Activated T-cell treated with anti-CD3 and anti-CD28 coated beads, Interleukin-2, amount 50 U/mL, for 72 hours (primary cell): ENCODE data around the gene CSNK1A1. TPM values are rescaled to one million over a fixed set of nuclear protein-coding genes. Genes with fewer than 3 reads are reported as not detected.
A peak's percentile ranks its signal among the peaks of the same experiment; 100 is the strongest.
"Not testable (repeated sequence)": the region's sequence is repeated elsewhere in the genome, so short reads cannot be mapped to it uniquely, and the experiment has no call there.

Source experiments
- ATAC-seq, 2 donors: fragments of 150-1000 bp; cut with Tn5 transposase; replicated peaks in 1 of 2; 2 replicates each; pipeline ENCODE4 v1.10.0; 2021; ENCODE audit warnings: moderate library complexity in 2 of 2, mild to moderate bottlenecking in 1 of 2
- DNase-seq, 2 donors: peaks; one replicate each; pipeline ENCODE4 v3.0.0; 2021 to 2022; ENCODE audit warnings: mixed read lengths in 1 of 2
- H3K27ac Mint-ChIP-seq: one replicate; pipeline ENCODE4 v1.8.0; 2022; ENCODE audit warnings: mild to moderate bottlenecking, moderate library complexity, mixed read lengths
- H3K27me3 Mint-ChIP-seq: one replicate; pipeline ENCODE4 v1.8.0; 2022; ENCODE audit warnings: low read depth, mixed read lengths
- H3K36me3 Mint-ChIP-seq, 2 donors: one replicate each; pipeline ENCODE4 v1.8.0; 2022; ENCODE audit warnings: mixed read lengths in 2 of 2, mild to moderate bottlenecking in 1 of 2; ENCODE audit not compliant: insufficient read depth in 2 of 2
- H3K4me1 Mint-ChIP-seq: one replicate; pipeline ENCODE4 v1.8.0; 2022; ENCODE audit warnings: low read depth, mixed read lengths
- H3K4me3 Mint-ChIP-seq, 2 donors: one replicate each; pipeline ENCODE4 v1.8.0; 2022; ENCODE audit warnings: mild to moderate bottlenecking in 2 of 2, mixed read lengths in 2 of 2, moderate library complexity in 2 of 2
- H3K9me3 Mint-ChIP-seq, 2 donors: one replicate each; pipeline ENCODE4 v1.8.0; 2022; ENCODE audit warnings: mixed read lengths in 2 of 2
- total RNA-seq, 2 donors: library from RNA; stranded (reverse); gene quantifications; one replicate each; pipeline ENCODE4 v1.2.3, GENCODE V29; 2022

Gene CSNK1A1
- total RNA-seq, 2 donors from 2014 or later, result 176 to 209 TPM

DNA sequence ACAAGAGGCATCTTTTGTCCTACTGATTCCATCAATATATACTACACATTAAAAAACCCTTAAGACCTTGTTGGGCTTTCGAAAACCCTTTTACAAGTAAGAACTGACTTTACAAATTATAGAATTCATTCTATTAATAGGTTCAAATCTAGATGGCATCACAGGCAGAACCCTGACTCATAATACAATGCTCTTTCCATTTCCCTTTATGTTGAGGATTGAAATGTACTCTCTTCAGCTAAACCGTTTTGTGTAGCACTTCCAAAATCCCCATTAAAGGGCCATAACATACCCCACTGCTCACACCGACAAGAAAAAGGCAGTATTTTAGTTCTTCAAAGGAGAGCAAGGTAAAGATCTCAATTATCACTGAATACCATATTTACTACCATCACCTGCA lies 11.2 kb downstream of the CSNK1A1 start:
- no peaks in the 10 kb centered on the region for H3K27me3 Mint-ChIP-seq
- peaks cover 63% of the 10 kb centered on the region for H3K4me1 Mint-ChIP-seq
- H3K36me3 Mint-ChIP-seq, result peaks cover 8 to 38% of the 10 kb centered on the region in 2 donors
- DNase-seq (no peak), ATAC-seq (no peak)
- H3K4me3 Mint-ChIP-seq, result peak overlapping the region; percentile 46 to 47
- no peaks in the 10 kb centered on the region for H3K9me3 Mint-ChIP-seq
- H3K27ac Mint-ChIP-seq, result peak overlapping the region; percentile 24

DNA sequence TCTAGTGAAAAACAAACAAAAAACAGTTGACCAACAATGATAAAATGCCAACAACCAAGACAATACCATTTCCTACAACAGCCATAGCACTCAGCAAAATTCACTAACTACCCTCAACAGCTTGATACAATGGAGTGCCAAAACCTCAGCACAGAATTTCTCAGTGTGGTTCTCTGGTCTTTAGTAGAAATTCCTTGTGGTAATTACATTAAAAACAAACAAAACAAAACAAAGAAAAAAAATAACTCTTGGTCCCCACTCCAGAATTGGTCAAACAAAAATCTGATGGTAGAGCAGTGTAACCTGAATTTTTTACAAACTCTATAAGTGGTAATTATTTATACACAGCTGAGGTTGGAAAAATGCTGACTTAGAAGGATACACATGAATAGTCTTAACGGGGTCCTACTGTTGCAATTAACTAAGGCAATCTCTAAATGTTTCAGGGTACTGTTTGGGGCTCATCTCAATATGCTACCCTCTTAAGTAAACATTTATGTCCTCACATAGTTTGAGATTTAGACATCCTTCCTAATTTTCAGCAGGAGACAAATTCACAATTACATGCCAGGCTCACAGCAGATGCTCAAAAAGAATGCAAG lies 13.8 kb downstream of the CSNK1A1 start:
- Mint-ChIP-seq H3K9me3 (no peaks in the 10 kb centered on the region), H3K4me3 (no peak overlapping the region), H3K27ac (peak overlapping the region; percentile 54), H3K4me1 (peaks cover 74% of the 10 kb centered on the region), H3K36me3 (peaks cover 5 to 44% of the 10 kb centered on the region in 2 donors), H3K27me3 (no peaks in the 10 kb centered on the region)
- DNase-seq (no peak), ATAC-seq (no peak)

GRCh38 chr5:149535787-149536186 lies 15.5 kb downstream of the CSNK1A1 start:
- not testable (repeated sequence) for H3K9me3 Mint-ChIP-seq, ATAC-seq, H3K27me3 Mint-ChIP-seq, DNase-seq, H3K27ac Mint-ChIP-seq, H3K4me3 Mint-ChIP-seq
- peaks cover 76% of the 10 kb centered on the region for H3K4me1 Mint-ChIP-seq
- H3K36me3 Mint-ChIP-seq, result peaks cover 5 to 47% of the 10 kb centered on the region in 2 donors

GRCh38 chr5:149532413-149532812 lies 18.8 kb downstream of the CSNK1A1 start:
- Mint-ChIP-seq H3K4me1 (peaks cover 84% of the 10 kb centered on the region), H3K27ac (no peak overlapping the region), H3K4me3 (no peak overlapping the region), H3K36me3 (peaks cover 5 to 41% of the 10 kb centered on the region in 2 donors), H3K27me3 (no peaks in the 10 kb centered on the region), H3K9me3 (no peaks in the 10 kb centered on the region)
- no peak for DNase-seq
- no peak for ATAC-seq

GRCh38 chr5:149529463-149529862 lies 21.8 kb downstream of the CSNK1A1 start:
- no peaks in the 10 kb centered on the region for H3K9me3 Mint-ChIP-seq
- no peak for DNase-seq
- peak overlapping the region in 1 of 2 donors; percentile 43 for H3K4me3 Mint-ChIP-seq
- no peaks in the 10 kb centered on the region for H3K27me3 Mint-ChIP-seq
- H3K4me1 Mint-ChIP-seq, result peaks cover 82% of the 10 kb centered on the region
- peaks cover 5 to 31% of the 10 kb centered on the region in 2 donors for H3K36me3 Mint-ChIP-seq
- no peak for ATAC-seq
- H3K27ac Mint-ChIP-seq, result peak overlapping the region; percentile 73

- Mint-ChIP-seq H3K27ac (peak overlapping the region; percentile 51), H3K4me1 (peaks cover 83% of the 10 kb centered on the region), H3K9me3 (no peaks in the 10 kb centered on the region), H3K4me3 (peak overlapping the region in 1 of 2 donors; percentile 8), H3K27me3 (no peaks in the 10 kb centered on the region), H3K36me3 (peaks cover 10 to 34% of the 10 kb centered on the region in 2 donors)
- DNase-seq, result no peak
- ATAC-seq, result no peak
Observed at GRCh38 chr5:149528281-149529060, 22.8 kb downstream of the CSNK1A1 start.

- no peak for DNase-seq
- ATAC-seq, result no peak
- Mint-ChIP-seq H3K27me3 (no peaks in the 10 kb centered on the region), H3K4me1 (peaks cover 83% of the 10 kb centered on the region), H3K36me3 (peaks cover 10 to 34% of the 10 kb centered on the region in 2 donors), H3K27ac (peak overlapping the region; percentile 65), H3K4me3 (peak overlapping the region in 1 of 2 donors; percentile 25), H3K9me3 (no peaks in the 10 kb centered on the region)
Observed at GRCh38 chr5:149526845-149527590, 24.2 kb downstream of the CSNK1A1 start.

GRCh38 chr5:149521739-149522685 lies 29.2 kb downstream of the CSNK1A1 start:
- no peaks in the 10 kb centered on the region for H3K9me3 Mint-ChIP-seq
- peak overlapping the region; percentile 0 for H3K27ac Mint-ChIP-seq
- DNase-seq (no peak), ATAC-seq (no peak)
- H3K27me3 Mint-ChIP-seq, result no peaks in the 10 kb centered on the region
- peaks cover 88% of the 10 kb centered on the region for H3K4me1 Mint-ChIP-seq
- no peak overlapping the region for H3K4me3 Mint-ChIP-seq
- H3K36me3 Mint-ChIP-seq, result peaks cover 10 to 37% of the 10 kb centered on the region in 2 donors

DNA sequence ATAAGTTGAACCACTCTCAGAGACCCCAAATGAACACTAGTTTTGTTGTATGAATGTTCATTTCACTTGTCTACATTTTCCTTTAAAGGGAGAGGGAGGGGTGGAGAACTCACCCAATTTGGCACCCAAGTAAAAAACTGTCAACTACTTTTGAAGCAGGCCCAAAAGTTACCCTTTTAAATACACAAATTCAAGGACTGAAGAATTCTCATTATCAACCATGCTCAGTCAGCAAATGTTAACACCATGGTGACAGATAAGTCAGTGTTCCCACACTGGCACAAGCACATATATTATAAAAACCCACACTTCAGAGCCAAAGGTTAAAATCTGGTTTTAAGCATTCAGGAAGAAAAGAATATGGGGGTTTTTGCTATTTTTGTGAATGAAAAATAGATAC lies 31.6 kb downstream of the CSNK1A1 start:
- Mint-ChIP-seq H3K4me3 (peak overlapping the region in 1 of 2 donors; percentile 1), H3K36me3 (peaks cover 6 to 36% of the 10 kb centered on the region in 2 donors), H3K27me3 (no peaks in the 10 kb centered on the region), H3K27ac (peak overlapping the region; percentile 6), H3K4me1 (peaks cover 86% of the 10 kb centered on the region), H3K9me3 (no peaks in the 10 kb centered on the region)
- ATAC-seq (no peak), DNase-seq (no peak)

- DNase-seq (no peak), ATAC-seq (no peak)
- H3K4me1 Mint-ChIP-seq, result peaks cover 77% of the 10 kb centered on the region
- no peaks in the 10 kb centered on the region for H3K9me3 Mint-ChIP-seq
- peaks cover 0 to 27% of the 10 kb centered on the region in 2 donors for H3K36me3 Mint-ChIP-seq
- H3K27me3 Mint-ChIP-seq, result no peaks in the 10 kb centered on the region
- H3K27ac Mint-ChIP-seq, result peak overlapping the region; percentile 72
- no peak overlapping the region for H3K4me3 Mint-ChIP-seq
Observed at GRCh38 chr5:149518620-149519019, 32.6 kb downstream of the CSNK1A1 start.

DNA sequence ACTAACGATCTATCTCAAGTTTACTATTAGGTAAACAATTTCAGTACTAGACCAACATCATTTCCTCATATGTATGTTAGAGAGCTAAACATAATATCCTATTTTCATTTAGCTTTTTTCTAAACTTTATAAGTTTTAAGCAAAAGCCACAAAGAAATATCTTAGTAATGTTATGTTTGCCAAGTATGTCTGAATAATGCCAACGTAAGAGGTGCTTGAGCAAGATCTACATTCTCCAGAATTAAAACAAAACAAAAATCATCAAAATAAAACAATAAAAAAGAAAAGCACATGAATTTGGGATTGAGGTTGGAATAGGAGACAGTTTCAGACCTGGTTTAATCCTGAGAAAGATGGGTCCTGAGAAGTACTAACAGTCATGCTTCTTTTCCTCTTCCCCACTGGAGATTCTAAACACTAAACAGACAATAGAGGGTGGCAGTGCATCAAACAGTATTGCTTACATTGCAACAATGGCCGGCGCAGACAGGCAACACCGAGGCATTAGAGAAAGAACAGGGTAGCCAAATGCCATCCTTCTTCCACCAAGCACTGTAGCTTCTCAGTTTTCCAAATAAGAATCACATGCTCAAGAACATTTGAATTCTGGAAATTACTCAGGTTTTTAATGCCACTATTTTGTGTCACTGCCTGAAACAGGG lies 33.6 kb downstream of the CSNK1A1 start:
- H3K27me3 Mint-ChIP-seq, result no peaks in the 10 kb centered on the region
- H3K36me3 Mint-ChIP-seq, result peaks cover 0 to 30% of the 10 kb centered on the region in 2 donors
- no peak overlapping the region for H3K4me3 Mint-ChIP-seq
- ATAC-seq, result no peak
- H3K27ac Mint-ChIP-seq, result peak overlapping the region; percentile 72
- H3K9me3 Mint-ChIP-seq, result no peaks in the 10 kb centered on the region
- peaks cover 71% of the 10 kb centered on the region for H3K4me1 Mint-ChIP-seq
- no peak for DNase-seq

DNA sequence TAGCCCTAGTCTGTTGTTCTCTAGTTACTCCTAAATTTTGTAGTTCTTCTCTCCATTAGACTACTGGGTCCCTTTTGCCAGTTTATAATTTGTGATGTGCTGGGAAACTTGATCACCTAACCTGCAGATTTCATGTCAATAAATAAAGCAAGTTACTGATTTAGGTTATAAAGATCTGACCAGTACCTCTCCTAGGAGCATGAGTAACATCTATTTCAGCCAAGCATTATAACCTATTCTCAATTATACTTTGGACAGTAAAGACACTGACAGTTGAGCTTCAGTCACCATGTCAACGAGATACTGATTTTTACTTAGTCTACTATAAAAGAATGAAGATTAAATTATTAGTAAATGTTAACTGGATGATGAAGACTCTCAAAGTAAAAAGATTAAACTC lies 36.7 kb downstream of the CSNK1A1 start:
- H3K27me3 Mint-ChIP-seq, result no peaks in the 10 kb centered on the region
- H3K9me3 Mint-ChIP-seq, result no peaks in the 10 kb centered on the region
- peak overlapping the region; percentile 93 for H3K27ac Mint-ChIP-seq
- H3K4me3 Mint-ChIP-seq, result no peak overlapping the region
- DNase-seq, result no peak
- peaks cover 45% of the 10 kb centered on the region for H3K4me1 Mint-ChIP-seq
- no peak for ATAC-seq
- peaks cover 0 to 31% of the 10 kb centered on the region in 2 donors for H3K36me3 Mint-ChIP-seq
